Heart right ventricle (tissue), 16 donors: Measurements from ENCODE around the gene ATRX. TPM values are rescaled to one million over a fixed set of nuclear protein-coding genes. Genes with fewer than 3 reads are reported as not detected.

Experiments
- ATAC-seq, 8 donors: fragments of 200-7000 bp; cut with Tn5 transposase; one replicate each; pipeline ENCODE4 v1.9.1; 2020; ENCODE audit warnings: mild to moderate bottlenecking in 8 of 8, moderate library complexity in 8 of 8, moderate number of reproducible peaks in 1 of 8
- DNase-seq, 2 donors: peaks; one replicate each; pipeline ENCODE4 v3.0.0-alpha.2; 2020
- H3K27ac ChIP-seq, 10 donors: fragments of 200-600 bp; sonication (generic) in 2 of 10; one replicate each; pipeline versions ENCODE4 v1.5.0 to v1.8.0; 2020 to 2022; ENCODE audit warnings: mild to moderate bottlenecking in 3 of 10
- H3K27me3 ChIP-seq, 7 donors: fragments of 200-600 bp; one replicate each; pipeline ENCODE4 v1.8.0; 2021 to 2022; ENCODE audit warnings: mild to moderate bottlenecking in 2 of 7
- H3K36me3 ChIP-seq, 9 donors: fragments of 200-600 bp; sonication (generic) in 1 of 9; one replicate each; pipeline versions ENCODE4 v1.5.0 to v1.8.0; 2020 to 2022; ENCODE audit warnings: mild to moderate bottlenecking in 2 of 9
- H3K4me1 ChIP-seq, 9 donors: fragments of 200-600 bp; sonication (generic) in 1 of 9; one replicate each; pipeline versions ENCODE4 v1.5.0 to v1.8.0; 2020 to 2022; ENCODE audit warnings: mild to moderate bottlenecking in 4 of 9
- H3K4me3 ChIP-seq, 10 donors: fragments of 200-600 bp; sonication (generic) in 2 of 10; one replicate each; pipeline versions ENCODE4 v1.5.0 to v1.8.0; 2020 to 2022; ENCODE audit warnings: mild to moderate bottlenecking in 7 of 10, moderate library complexity in 2 of 10
- H3K9me3 ChIP-seq, 11 donors: fragments of 200-600 bp in 10 of 11; sonication (generic) in 2 of 11; one replicate each; pipeline versions ENCODE4 v1.5.0 to v1.8.0; 2013 to 2022; ENCODE audit warnings: mild to moderate bottlenecking in 2 of 11, control low read depth in 1 of 11, moderate library complexity in 1 of 11
- WGBS, 2 donors: extraction: QIAGEN DNeasy Blood & Tissue Kit; methylation state at CpG; one replicate each; pipeline ENCODE4 v1.1.7; 2013; ENCODE audit warnings: inconsistent platforms in 1 of 2; 5-methylcytosine and 5-hydroxymethylcytosine counted together
- intact Hi-C, 10 donors: fragments of 100-400 bp; cut with DNase I; formaldehyde crosslinking; loops; one replicate each; pipeline versions ENCODE4 v1.11.1 to v1.14.2; 2022
- polyA plus RNA-seq, 2 donors: library from polyadenylated mRNA; stranded (reverse); fragments of 200-250 nt; gene quantifications; one replicate each; pipeline ENCODE4 v1.2.3, GENCODE V29; 2013
- total RNA-seq, 10 donors: library from RNA; stranded (reverse); fragmentation: NEBNext Ultra II Directional in 3 of 10; extraction: Animal tissue kit (Norgen Biotek cat#: 25700) in 3 of 10; gene quantifications; one replicate each; pipeline versions ENCODE4 v1.2.1 to v1.2.4, GENCODE V29; 2021 to 2023
- TF ChIP-seq, protein P1 (sequence below), 9 donors: fragments of 200-600 bp; sonication (generic) in 2 of 9; IDR thresholded peaks; one replicate each; pipeline versions ENCODE4 v1.5.0 to v1.8.0; 2021 to 2022; ENCODE audit warnings: antibody characterized with exemption in 9 of 9, mild to moderate bottlenecking in 5 of 9, moderate library complexity in 1 of 9
- donor health status: Arrhythmogenic right ventricular cardiomyopathy.
- donor health status: ischemic (EF 13 %, LVEDD 7.1; RV severe dilation, severe dysfunction).
- donor health status: healthy with polysubstance abuse.
- donor health status: DM: no; HTN: yes; CAD: no.
- donor health status: DM: no; HTN: no; CAD: no.
- donor health status: ischemic (EF 25% LVEDD 6.9; RV normal size, moderate dysfunction).
- donor health status: ischemic (EF 25% LVEDD 5.7; RV mildly dilated, moderate dysfunction).
- donor health status: healthy.
- donor health status: DM: yes; HTN: yes; CAD: no.
- donor health status: Ischemic cardiomyopathy.
- donor health status: ischemic (EF 35%, LVEDD 5.7; RV mildly dilated, moderate dysfunction).
- donor health status: nonischemic (EF 11% LVEDD 7.7; RV severe dilation, severe dysfunction).
- donor health status: DM: yes; HTN: yes; CAD: no.
- donor health status: PGD.
- donor health status: ischemic (EF 29% LVEDD 5.4; RV normal size, mild dysfunction).
- donor health status: nonischemic (EF 23%, LVEDD 6.1; RV moderate dilation, normal function).

The ATRX gene
- total and polyA plus RNA-seq, 12 donors: 8.1 to 107 (median 88.6) TPM

DNA sequence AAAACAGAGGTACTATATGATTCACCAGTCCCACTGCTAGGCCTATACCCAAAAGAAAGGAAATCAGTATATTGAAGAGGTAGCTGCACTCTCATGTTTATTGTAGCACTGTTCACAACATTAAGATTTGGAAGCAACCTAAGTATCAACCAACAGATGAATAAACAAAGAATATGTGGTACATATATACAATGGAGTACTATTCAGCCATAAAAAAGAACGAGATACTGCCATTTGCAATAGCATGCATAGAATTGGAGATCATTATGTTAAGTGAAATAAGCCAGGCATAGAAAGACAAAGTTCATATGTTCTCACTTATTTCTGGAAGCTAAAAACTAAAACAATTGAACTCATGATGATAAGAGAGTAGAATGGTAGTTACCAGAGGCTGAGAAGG is 266.3 kb downstream of the ATRX start:
- H3K4me1 ChIP-seq: no peaks in the 10 kb centered on the region
- DNase-seq (no peak), ATAC-seq (no peak)
- no peaks in the 10 kb centered on the region for H3K27me3 ChIP-seq
- no peak overlapping the region for H3K27ac ChIP-seq
- H3K9me3 ChIP-seq: peaks cover 0 to 11% (median 4%) of the 10 kb centered on the region in 11 donors
- no peak overlapping the region for H3K4me3 ChIP-seq
- TF ChIP-seq, protein P1, sequence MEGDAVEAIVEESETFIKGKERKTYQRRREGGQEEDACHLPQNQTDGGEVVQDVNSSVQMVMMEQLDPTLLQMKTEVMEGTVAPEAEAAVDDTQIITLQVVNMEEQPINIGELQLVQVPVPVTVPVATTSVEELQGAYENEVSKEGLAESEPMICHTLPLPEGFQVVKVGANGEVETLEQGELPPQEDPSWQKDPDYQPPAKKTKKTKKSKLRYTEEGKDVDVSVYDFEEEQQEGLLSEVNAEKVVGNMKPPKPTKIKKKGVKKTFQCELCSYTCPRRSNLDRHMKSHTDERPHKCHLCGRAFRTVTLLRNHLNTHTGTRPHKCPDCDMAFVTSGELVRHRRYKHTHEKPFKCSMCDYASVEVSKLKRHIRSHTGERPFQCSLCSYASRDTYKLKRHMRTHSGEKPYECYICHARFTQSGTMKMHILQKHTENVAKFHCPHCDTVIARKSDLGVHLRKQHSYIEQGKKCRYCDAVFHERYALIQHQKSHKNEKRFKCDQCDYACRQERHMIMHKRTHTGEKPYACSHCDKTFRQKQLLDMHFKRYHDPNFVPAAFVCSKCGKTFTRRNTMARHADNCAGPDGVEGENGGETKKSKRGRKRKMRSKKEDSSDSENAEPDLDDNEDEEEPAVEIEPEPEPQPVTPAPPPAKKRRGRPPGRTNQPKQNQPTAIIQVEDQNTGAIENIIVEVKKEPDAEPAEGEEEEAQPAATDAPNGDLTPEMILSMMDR (IDR thresholded peaks at IDR 0.05): no peak
- intact Hi-C loops: no loop called here
- WGBS, 2 donors: 100% methylated on average over 1 of the region's 1 CpG
- H3K36me3 ChIP-seq: peaks cover 0 to 86% (median 0%) of the 10 kb centered on the region in 9 donors

GRCh38 chrX:77514177-77514576 is 271.8 kb downstream of the ATRX start:
- Histone ChIP-seq H3K27ac (no peak overlapping the region), H3K9me3 (peaks cover 0 to 21% (median 10%) of the 10 kb centered on the region in 11 donors), H3K36me3 (peaks cover 0 to 89% (median 0%) of the 10 kb centered on the region in 9 donors), H3K27me3 (peaks cover 0 to 7% (median 0%) of the 10 kb centered on the region in 7 donors), H3K4me3 (no peak overlapping the region), H3K4me1 (no peaks in the 10 kb centered on the region)
- intact Hi-C loops: no loop called here
- ATAC-seq: no peak
- 100% methylated on average over 1 of the region's 1 CpG for WGBS, 2 donors
- TF ChIP-seq, protein P1 (IDR thresholded peaks at IDR 0.05): no peak
- no peak for DNase-seq

GRCh38 chrX:77510007-77510406 is 276.0 kb downstream of the ATRX start:
- 76 to 93% methylated on average over 1 of the region's 1 CpG for WGBS, 2 donors

GRCh38 chrX:77505227-77505626 is 280.8 kb downstream of the ATRX start:
- DNase-seq: no peak
- peaks cover 0 to under 1% (median 0%) of the 10 kb centered on the region in 7 donors for H3K27me3 ChIP-seq
- TF ChIP-seq, protein P1 (IDR thresholded peaks at IDR 0.05): no peak
- intact Hi-C loops: no loop called here
- no peak overlapping the region for H3K4me3 ChIP-seq
- WGBS, 2 donors: 46 to 53% methylated on average over 2 of the region's 2 CpGs
- peaks cover 0 to 44% (median 0%) of the 10 kb centered on the region in 9 donors for H3K36me3 ChIP-seq
- peak overlapping the region in 4 of 10 donors; percentile 37 to 51 (median 49) for H3K27ac ChIP-seq
- H3K9me3 ChIP-seq: no peaks in the 10 kb centered on the region
- peaks cover 0 to 18% (median 3%) of the 10 kb centered on the region in 9 donors for H3K4me1 ChIP-seq
- peak in 4 of 8 donors; percentile 26 to 61 (median 45) for ATAC-seq

More at GRCh38 chrX:77510007-77510406, 276.0 kb downstream of the ATRX start:
- DNase-seq (no peak), ATAC-seq (peak in 4 of 8 donors; percentile 23 to 68 (median 54))
- TF ChIP-seq, protein P1 (IDR thresholded peaks at IDR 0.05): no peak
- intact Hi-C loops: no loop called here
- Histone ChIP-seq H3K27me3 (peaks cover 0 to 7% (median 0%) of the 10 kb centered on the region in 7 donors), H3K36me3 (peaks cover 0 to 85% (median 0%) of the 10 kb centered on the region in 9 donors), H3K4me1 (peaks cover 0 to 10% (median 0%) of the 10 kb centered on the region in 9 donors), H3K27ac (peak overlapping the region in 2 of 10 donors; percentile 22 to 41), H3K4me3 (no peak overlapping the region), H3K9me3 (peaks cover 0 to 18% (median 7%) of the 10 kb centered on the region in 11 donors)
